Neutrophil (primary cell): ENCODE measurements around the gene HIP1.
"Not testable (repeated sequence)": the region's sequence is repeated elsewhere in the genome, so short reads cannot be mapped to it uniquely, and the experiment has no call there.

Experiments used
- H3K27ac ChIP-seq: fragments of 200-600 bp; sonication (generic); 2 replicates; pipeline ENCODE4 v1.5.1; 2016; ENCODE audit warnings: mild to moderate bottlenecking, moderate library complexity
- H3K27me3 ChIP-seq: fragments of 200-600 bp; sonication (generic); 2 replicates; pipeline ENCODE4 v1.6.0; 2016; ENCODE audit warnings: mild to moderate bottlenecking
- H3K36me3 ChIP-seq: fragments of 200-600 bp; sonication (generic); 2 replicates; pipeline ENCODE4 v1.5.1; 2017
- H3K4me1 ChIP-seq, 2 experiments: fragments of 200-600 bp in 1 of 2; sonication (generic) in 1 of 2; 1 replicate in 1 of 2; 2 replicates in 1 of 2; pipeline versions ENCODE4 v1.5.1 to v1.6.1; 2013 to 2016; ENCODE audit warnings: low read depth in 1 of 2, low read length in 1 of 2, mild to moderate bottlenecking in 1 of 2, moderate library complexity in 1 of 2; ENCODE audit not compliant: control insufficient read depth in 1 of 2, insufficient read depth in 1 of 2
- H3K4me3 ChIP-seq, 2 experiments: fragments of 200-600 bp in 1 of 2; sonication (generic) in 1 of 2; 1 replicate in 1 of 2; 2 replicates in 1 of 2; pipeline ENCODE4 v1.5.1; 2013 to 2016; ENCODE audit warnings: low read depth in 1 of 2, low read length in 1 of 2, mild to moderate bottlenecking in 1 of 2, moderate library complexity in 1 of 2
- H3K9me3 ChIP-seq: fragments of 200-600 bp; sonication (generic); 2 replicates; pipeline ENCODE4 v1.5.1; 2016
- TF ChIP-seq, protein P1 (sequence below): fragments of 200-600 bp; sonication (generic); IDR thresholded peaks from 2 replicates; pipeline ENCODE4 v1.5.1; 2016; ENCODE audit warnings: antibody characterized with exemption

HIP1 gene

GRCh38 chr7:75617634-75618234 is 121.0 kb downstream of the HIP1 start:
- Histone ChIP-seq H3K9me3 (no peaks in the 10 kb centered on the region), H3K4me3 (peak overlapping the region; percentile 53 to 62), H3K27me3 (no peaks in the 10 kb centered on the region), H3K27ac (peak overlapping the region; percentile 94), H3K36me3 (no peaks in the 10 kb centered on the region), H3K4me1 (peaks cover 99 to 100% of the 10 kb centered on the region in 2 experiments)
- TF ChIP-seq, protein P1, sequence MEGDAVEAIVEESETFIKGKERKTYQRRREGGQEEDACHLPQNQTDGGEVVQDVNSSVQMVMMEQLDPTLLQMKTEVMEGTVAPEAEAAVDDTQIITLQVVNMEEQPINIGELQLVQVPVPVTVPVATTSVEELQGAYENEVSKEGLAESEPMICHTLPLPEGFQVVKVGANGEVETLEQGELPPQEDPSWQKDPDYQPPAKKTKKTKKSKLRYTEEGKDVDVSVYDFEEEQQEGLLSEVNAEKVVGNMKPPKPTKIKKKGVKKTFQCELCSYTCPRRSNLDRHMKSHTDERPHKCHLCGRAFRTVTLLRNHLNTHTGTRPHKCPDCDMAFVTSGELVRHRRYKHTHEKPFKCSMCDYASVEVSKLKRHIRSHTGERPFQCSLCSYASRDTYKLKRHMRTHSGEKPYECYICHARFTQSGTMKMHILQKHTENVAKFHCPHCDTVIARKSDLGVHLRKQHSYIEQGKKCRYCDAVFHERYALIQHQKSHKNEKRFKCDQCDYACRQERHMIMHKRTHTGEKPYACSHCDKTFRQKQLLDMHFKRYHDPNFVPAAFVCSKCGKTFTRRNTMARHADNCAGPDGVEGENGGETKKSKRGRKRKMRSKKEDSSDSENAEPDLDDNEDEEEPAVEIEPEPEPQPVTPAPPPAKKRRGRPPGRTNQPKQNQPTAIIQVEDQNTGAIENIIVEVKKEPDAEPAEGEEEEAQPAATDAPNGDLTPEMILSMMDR = peak; percentile 53

- Histone ChIP-seq H3K36me3 (no peaks in the 10 kb centered on the region), H3K9me3 (no peaks in the 10 kb centered on the region), H3K27ac (peak overlapping the region; percentile 94), H3K27me3 (no peaks in the 10 kb centered on the region), H3K4me3 (peak overlapping the region; percentile 53 to 62), H3K4me1 (peaks cover 88 to 96% of the 10 kb centered on the region in 2 experiments)
- TF ChIP-seq, protein P1 = no peak
Observed at GRCh38 chr7:75616421-75617167, 122.1 kb downstream of the HIP1 start.

DNA sequence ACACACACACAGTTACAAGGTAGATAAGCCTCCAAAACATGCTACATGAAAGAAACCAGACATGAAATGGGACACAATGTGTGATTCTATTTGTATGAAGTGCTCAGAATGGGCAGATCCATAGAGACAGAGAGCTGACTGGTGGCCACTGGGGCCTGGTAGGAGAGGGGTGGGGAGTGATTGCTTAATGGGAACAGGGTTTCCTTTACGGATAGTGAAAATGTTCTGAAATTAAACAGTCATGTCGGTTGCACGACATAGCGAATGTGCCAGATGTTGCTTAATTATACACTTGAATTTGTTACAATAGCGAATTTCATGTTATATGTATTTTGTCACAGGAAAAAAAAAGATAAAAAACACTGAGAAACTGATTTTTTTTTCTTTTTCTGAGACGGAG is 124.3 kb downstream of the HIP1 start:
- Histone ChIP-seq H3K9me3 (no peaks in the 10 kb centered on the region), H3K27me3 (no peaks in the 10 kb centered on the region), H3K36me3 (no peaks in the 10 kb centered on the region), H3K4me1 (peaks cover 77 to 82% of the 10 kb centered on the region in 2 experiments), H3K27ac (peak overlapping the region; percentile 94), H3K4me3 (peak overlapping the region; percentile 8 to 40)
- TF ChIP-seq, protein P1 = no peak

DNA sequence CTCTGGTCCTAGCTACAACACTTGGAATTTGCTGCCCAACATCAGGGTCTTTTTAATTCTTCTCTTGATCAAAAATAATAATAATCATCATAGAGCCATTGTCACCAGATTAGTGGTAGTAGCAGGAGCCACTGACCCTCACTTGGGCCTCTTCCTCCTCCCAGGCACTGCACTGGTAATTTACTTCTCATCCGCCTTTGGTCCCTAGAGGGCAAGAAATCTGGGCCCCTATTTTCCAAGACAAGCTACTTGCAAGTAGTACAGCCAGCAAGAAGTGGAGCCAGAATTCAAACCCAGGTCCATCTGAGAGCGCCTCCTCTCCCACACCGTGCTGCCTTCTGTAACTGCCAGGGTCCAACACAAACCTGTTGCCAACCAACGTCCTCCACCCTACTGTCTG is 125.4 kb downstream of the HIP1 start:
- H3K4me3 ChIP-seq = no peak overlapping the region
- peaks cover 77 to 82% of the 10 kb centered on the region in 2 experiments for H3K4me1 ChIP-seq
- peak overlapping the region; percentile 94 for H3K27ac ChIP-seq
- TF ChIP-seq, protein P1 = no peak
- H3K9me3 ChIP-seq = no peaks in the 10 kb centered on the region
- H3K36me3 ChIP-seq = no peaks in the 10 kb centered on the region
- H3K27me3 ChIP-seq = no peaks in the 10 kb centered on the region

DNA sequence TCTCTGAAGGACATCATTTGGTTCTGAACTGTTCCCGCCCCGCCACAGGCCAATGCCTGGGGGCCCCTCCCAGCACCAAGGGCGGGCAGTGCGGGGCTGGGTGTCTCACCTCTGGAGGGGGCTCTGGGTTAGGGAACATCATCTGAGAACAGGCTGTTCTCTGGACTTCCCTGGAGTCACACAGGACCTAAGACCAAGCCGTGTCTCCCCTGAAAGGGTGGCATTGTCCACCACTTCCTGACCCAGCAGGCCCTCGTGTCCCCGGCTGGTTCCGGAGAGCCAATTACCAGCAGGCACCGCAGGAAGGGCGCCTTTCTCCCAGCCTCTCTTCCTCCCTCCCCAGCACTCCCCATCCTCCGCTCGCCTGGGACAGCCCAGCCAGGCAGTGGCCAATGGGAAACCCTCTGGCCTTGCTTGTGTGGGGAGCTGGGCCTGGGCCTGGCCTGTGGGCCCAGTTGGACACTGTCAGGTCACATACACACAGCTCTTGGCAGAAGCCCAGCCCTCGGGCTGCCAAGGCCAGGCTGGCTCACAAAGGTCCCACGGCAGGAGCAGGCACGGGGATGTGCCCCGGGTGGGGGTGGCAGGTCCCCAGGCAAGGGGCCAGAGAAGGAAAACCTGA is 127.1 kb downstream of the HIP1 start:
- TF ChIP-seq, protein P1 = no peak
- Histone ChIP-seq H3K27me3 (no peaks in the 10 kb centered on the region), H3K27ac (peak overlapping the region; percentile 94), H3K4me3 (no peak overlapping the region), H3K4me1 (peaks cover 72 to 75% of the 10 kb centered on the region in 2 experiments), H3K9me3 (no peaks in the 10 kb centered on the region), H3K36me3 (peaks cover 4% of the 10 kb centered on the region)

DNA sequence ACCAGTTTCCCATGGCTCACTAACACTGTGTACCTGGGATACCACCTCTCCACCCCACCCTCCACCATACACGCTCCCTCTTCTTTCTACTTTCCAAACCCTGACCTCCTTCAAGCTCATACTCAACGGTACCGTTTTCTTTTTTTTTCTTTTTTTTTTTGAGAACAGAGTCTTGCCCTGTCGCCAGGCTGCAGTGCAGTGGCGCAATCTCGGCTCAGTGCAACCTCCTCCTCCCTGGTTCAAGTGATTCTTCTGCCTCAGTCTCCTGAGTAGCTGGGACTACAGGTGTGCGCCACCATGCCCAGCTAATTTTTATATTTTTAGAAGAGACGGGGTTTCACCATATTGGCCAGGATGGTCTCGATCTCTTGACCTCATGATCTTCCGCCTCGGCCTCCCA is 129.3 kb downstream of the HIP1 start:
- Histone ChIP-seq H3K27ac (peak overlapping the region; percentile 70), H3K4me1 (peaks cover 72 to 75% of the 10 kb centered on the region in 2 experiments), H3K4me3 (peak overlapping the region in 1 of 2 experiments; percentile 20)
- not testable (repeated sequence) for H3K27me3 ChIP-seq, H3K9me3 ChIP-seq, H3K36me3 ChIP-seq
